H1 (cell line): ENCODE measurements around the gene MPP3. TPM values are rescaled to one million over a fixed set of nuclear protein-coding genes. Genes with fewer than 3 reads are reported as not detected.

Experiments
- CTCF ChIA-PET: fragments of 300-600 bp; sonication (Branson Sonifier 250); formaldehyde crosslinking; loops from one replicate; lab custom pipeline; 2021; ENCODE audit not compliant: partially characterized antibody; lab: Charles Lee
- POLR2A ChIA-PET: fragments of 300-600 bp; sonication (Branson Sonifier 250); formaldehyde crosslinking; loops from one replicate; lab custom pipeline; 2021; ENCODE audit warnings: inconsistent platforms; ENCODE audit not compliant: partially characterized antibody; lab: Charles Lee
- DNase-seq, 2 experiments: peaks; one replicate each; pipeline versions ENCODE4 v3.0.0 to v3.0.0-alpha.2; 2010 to 2022; ENCODE audit warnings: low spot score in 2 of 2, low read depth in 1 of 2, mixed read lengths in 1 of 2
- FAIRE-seq: peaks from 2 replicates; lab custom pipeline; 2011; peaks lifted over from hg19 to GRCh38; lab: Jason Lieb, UNC
- H2AFZ ChIP-seq: 2 replicates; pipeline ENCODE4 v1.8.1; 2012; ENCODE audit warnings: low read length, inconsistent platforms
- H2AK5ac ChIP-seq: 2 replicates; pipeline ENCODE4 v1.6.1; 2013; ENCODE audit warnings: low read depth, low read length
- H2BK120ac ChIP-seq: replicated peaks from 2 replicates; pipeline ENCODE3; 2013; ENCODE audit warnings: low read depth, low read length, inconsistent platforms
- H2BK12ac ChIP-seq: 2 replicates; pipeline ENCODE4 v1.6.1; 2013; ENCODE audit warnings: low read depth, low read length
- H2BK15ac ChIP-seq: 2 replicates; pipeline ENCODE4 v1.6.1; 2013; ENCODE audit warnings: low read length
- H2BK20ac ChIP-seq: 2 replicates; pipeline ENCODE4 v1.6.1; 2013; ENCODE audit warnings: low read length
- H2BK5ac ChIP-seq: 2 replicates; pipeline ENCODE4 v1.6.1; 2013; ENCODE audit warnings: low read depth, low read length
- H3K14ac ChIP-seq: 2 replicates; pipeline ENCODE4 v1.6.1; 2013; ENCODE audit warnings: inconsistent platforms; ENCODE audit not compliant: insufficient read length
- H3K18ac ChIP-seq: 2 replicates; pipeline ENCODE4 v1.6.1; 2013; ENCODE audit warnings: low read length; ENCODE audit errors: extremely low read depth
- H3K23ac ChIP-seq: 2 replicates; pipeline ENCODE4 v1.6.1; 2013; ENCODE audit warnings: inconsistent platforms; ENCODE audit not compliant: insufficient read length
- H3K23me2 ChIP-seq: 2 replicates; pipeline ENCODE4 v1.6.1; 2013; ENCODE audit warnings: low read depth, low read length
- H3K27ac ChIP-seq: 2 replicates; pipeline ENCODE4 v1.6.1; 2011; ENCODE audit warnings: low read depth, low read length, inconsistent platforms
- H3K27me3 ChIP-seq, 4 experiments: replicated peaks in 1 of 4; 1 replicate in 1 of 4; 2 replicates in 3 of 4; pipeline versions ENCODE4 v1.6.1 to v1.8.1; 2011 to 2013; ENCODE audit warnings: low read length in 3 of 4, mild to moderate bottlenecking in 3 of 4, inconsistent platforms in 2 of 4, mixed read lengths in 2 of 4, moderate library complexity in 1 of 4; ENCODE audit not compliant: control insufficient read depth in 3 of 4, insufficient read depth in 3 of 4; ENCODE audit errors: extremely low read depth in 1 of 4
- H3K36me3 ChIP-seq, 4 experiments: 2 replicates each; pipeline versions ENCODE4 v1.6.1 to v1.8.1; 2011 to 2013; ENCODE audit warnings: mild to moderate bottlenecking in 4 of 4, low read length in 3 of 4, moderate library complexity in 2 of 4, control low read depth in 1 of 4, inconsistent platforms in 1 of 4; ENCODE audit not compliant: insufficient read depth in 4 of 4, control insufficient read depth in 2 of 4
- H3K4ac ChIP-seq: replicated peaks from 2 replicates; pipeline ENCODE3; 2013; ENCODE audit warnings: low read length, low read depth, mixed read lengths, inconsistent platforms; ENCODE audit not compliant: insufficient read length
- H3K4me1 ChIP-seq, 4 experiments: replicated peaks in 1 of 4; 1 replicate in 1 of 4; 2 replicates in 3 of 4; pipeline versions ENCODE4 v1.6.1 to v1.8.1; 2011 to 2013; ENCODE audit warnings: low read length in 3 of 4, inconsistent platforms in 2 of 4, mixed read lengths in 1 of 4; ENCODE audit not compliant: insufficient read depth in 4 of 4, control insufficient read depth in 3 of 4
- H3K4me2 ChIP-seq, 2 experiments: 2 replicates each; pipeline versions ENCODE4 v1.6.1 to v1.8.1; 2011 to 2013; ENCODE audit warnings: low read depth in 2 of 2, low read length in 2 of 2, control low read depth in 1 of 2, inconsistent platforms in 1 of 2, mild to moderate bottlenecking in 1 of 2; ENCODE audit not compliant: insufficient read depth in 1 of 2
- H3K4me3 ChIP-seq, 4 experiments: fragments of 200-600, 300-600 bp in 1 of 4; sonication (generic), shearing (Covaris generic), sonication (Bioruptor Twin) in 1 of 4; 2 replicates each; pipeline versions ENCODE4 v1.5.1 to v1.8.1; 2011 to 2016; ENCODE audit warnings: low read length in 4 of 4, low read depth in 3 of 4, control low read depth in 2 of 4, inconsistent platforms in 2 of 4, mild to moderate bottlenecking in 2 of 4, mixed read lengths in 1 of 4, moderate library complexity in 1 of 4; ENCODE audit not compliant: insufficient read depth in 2 of 4; ENCODE audit errors: extremely low read depth in 1 of 4
- H3K56ac ChIP-seq: replicated peaks from 2 replicates; pipeline ENCODE3; 2013; ENCODE audit warnings: low read depth, mild to moderate bottlenecking, mixed read lengths, low read length, inconsistent platforms; ENCODE audit not compliant: insufficient read length
- H3K79me1 ChIP-seq: 2 replicates; pipeline ENCODE4 v1.6.1; 2013; ENCODE audit warnings: low read depth, low read length, control low read depth
- H3K79me2 ChIP-seq, 2 experiments: 2 replicates each; pipeline versions ENCODE4 v1.6.1 to v1.8.1; 2012 to 2013; ENCODE audit warnings: low read length in 2 of 2, mild to moderate bottlenecking in 2 of 2, inconsistent platforms in 1 of 2; ENCODE audit not compliant: insufficient read depth in 2 of 2, control insufficient read depth in 1 of 2
- H3K9ac ChIP-seq, 4 experiments: replicated peaks in 1 of 4; 1 replicate in 1 of 4; 2 replicates in 3 of 4; pipeline versions ENCODE4 v1.6.1 to v1.8.1; 2011 to 2013; ENCODE audit warnings: low read depth in 3 of 4, low read length in 3 of 4, control low read depth in 2 of 4, mild to moderate bottlenecking in 2 of 4, moderate library complexity in 2 of 4, inconsistent platforms in 1 of 4; ENCODE audit errors: extremely low read depth in 1 of 4
- H3K9me3 ChIP-seq, 2 experiments: 2 replicates each; pipeline versions ENCODE4 v1.6.1 to v1.8.1; 2012 to 2013; ENCODE audit warnings: mild to moderate bottlenecking in 2 of 2, moderate library complexity in 2 of 2, control low read depth in 1 of 2, inconsistent platforms in 1 of 2, low read depth in 1 of 2, low read length in 1 of 2, mixed read lengths in 1 of 2; ENCODE audit not compliant: insufficient read depth in 2 of 2
- H4K20me1 ChIP-seq, 2 experiments: replicated peaks in 1 of 2; 2 replicates each; pipeline versions ENCODE3 to v1.8.1; 2011 to 2013; ENCODE audit warnings: inconsistent platforms in 2 of 2, low read length in 2 of 2, mild to moderate bottlenecking in 1 of 2; ENCODE audit not compliant: insufficient read depth in 2 of 2, control insufficient read depth in 1 of 2
- H4K5ac ChIP-seq: 2 replicates; pipeline ENCODE4 v1.6.1; 2013; ENCODE audit warnings: low read length, low read depth, mixed read lengths, inconsistent platforms; ENCODE audit not compliant: insufficient read length
- H4K8ac ChIP-seq: 2 replicates; pipeline ENCODE4 v1.8.0; 2013; ENCODE audit warnings: mild to moderate bottlenecking, moderate library complexity, low read length, inconsistent platforms; ENCODE audit not compliant: insufficient read depth; ENCODE audit errors: extremely low read depth
- H4K91ac ChIP-seq: replicated peaks from 2 replicates; pipeline ENCODE3; 2013; ENCODE audit warnings: low read length, mixed read lengths, inconsistent platforms; ENCODE audit not compliant: insufficient read length
- BCL11A ChIP-seq, 2 experiments: IDR thresholded peaks; one replicate each; pipeline ENCODE4 v1.6.1; 2011; ENCODE audit warnings: low read depth in 2 of 2, low read length in 2 of 2, mild to moderate bottlenecking in 2 of 2
- CBX8 ChIP-seq: fragments of 300-800, 300-1000 bp; sonication (generic); IDR thresholded peaks from 2 replicates; pipeline ENCODE4 v1.7.1; 2016; ENCODE audit warnings: low read depth, low read length, borderline replicate concordance
- HDAC6 ChIP-seq: IDR thresholded peaks from one replicate; pipeline ENCODE4 v1.7.1; 2012; ENCODE audit warnings: low read depth, mild to moderate bottlenecking, inconsistent platforms, low read length, moderate library complexity
- KDM5A ChIP-seq: fragments of 200-600 bp; IDR thresholded peaks from 2 replicates; pipeline ENCODE4 v1.7.1; 2012; ENCODE audit warnings: mild to moderate bottlenecking, low read length, inconsistent platforms, mixed read lengths
- MAFK ChIP-seq: IDR thresholded peaks from 2 replicates; pipeline ENCODE4 v1.6.1; 2012; ENCODE audit warnings: low read depth, mild to moderate bottlenecking, improper control_type of control experiment, low read length
- NANOG ChIP-seq: IDR thresholded peaks from 2 replicates; pipeline ENCODE4 v1.6.1; 2011; ENCODE audit warnings: low read length, low read depth, mild to moderate bottlenecking, inconsistent platforms; ENCODE audit not compliant: insufficient read depth, poor library complexity, severe bottlenecking
- PHF8 ChIP-seq: fragments of 200-600 bp; sonication (generic); conservative IDR thresholded peaks from 2 replicates; pipeline ENCODE4 v1.7.1; 2012; ENCODE audit warnings: low read depth, mild to moderate bottlenecking, inconsistent platforms, low read length, moderate library complexity
- RFX5 ChIP-seq: IDR thresholded peaks from 2 replicates; pipeline ENCODE4 v1.6.1; 2011; ENCODE audit warnings: low read depth, low read length, improper control_type of control experiment, borderline replicate concordance
- WGBS, 2 experiments: shearing (Covaris generic) in 1 of 2; methylation state at CpG; one replicate each; pipeline versions ENCODE4 v1.1.6 to v1.1.7; 2013 to 2015; ENCODE audit warnings: low lambda C conversion rate in 2 of 2, mixed read lengths in 2 of 2, inconsistent platforms in 1 of 2, low coverage in 1 of 2, missing lambda C conversion rate in 1 of 2; ENCODE audit not compliant: insufficient replicate concordance in 2 of 2, insufficient coverage in 1 of 2, insufficient read length in 1 of 2; ENCODE audit errors: extremely low coverage in 1 of 2, missing lambda C conversion rate in 1 of 2; 5-methylcytosine and 5-hydroxymethylcytosine counted together
- polyA plus RNA-seq, 7 experiments: library from polyadenylated mRNA; depleted of rRNA in 3 of 7; stranded (reverse) in 5 of 7; unstranded in 2 of 7; fragments of >200 nt in 5 of 7; fragments of 200-250 nt in 2 of 7; gene quantifications; 1 replicate in 5 of 7; 2 replicates in 1 of 7; 4 replicates in 1 of 7; pipeline versions ENCODE4 v1.2.1 to v1.2.3, GENCODE V29; 2011 to 2013; ENCODE audit warnings: missing spikeins in 2 of 7, mixed read lengths in 2 of 7
- total RNA-seq: library from RNA; stranded (reverse); fragmentation: NEBNext Ultra II Directional; extraction: Animal tissue kit (Norgen Biotek cat#: 25700); gene quantifications from 2 replicates; pipeline ENCODE4 v1.2.1, GENCODE V29; 2021

MPP3 gene
- total and polyA plus RNA-seq, 2 of the 8 experiments (the other 6 are each of a cell fraction or from before 2014, with no cell fraction given) = 3.1 to 6.1 TPM

GRCh38 chr17:43770957-43771356 is 62.0 kb downstream of the MPP3 start:
- Histone ChIP-seq H3K23ac (no peak overlapping the region), H4K5ac (no peak overlapping the region)
- no peak for FAIRE-seq

More at GRCh38 chr17:43770957-43771356, 62.0 kb downstream of the MPP3 start:
- Histone ChIP-seq H2BK5ac (no peak overlapping the region), H3K27me3 (no peaks in the 10 kb centered on the region), H4K91ac (no peak overlapping the region), H3K27ac (no peak overlapping the region), H2AFZ (no peak overlapping the region), H3K14ac (no peak overlapping the region), H4K20me1 (peaks cover 0 to 2% of the 10 kb centered on the region in 2 experiments), H3K4me3 (no peak overlapping the region), H4K8ac (no peak overlapping the region), H3K18ac (no peak overlapping the region), H3K9me3 (no peaks in the 10 kb centered on the region), H3K23me2 (no peaks in the 10 kb centered on the region), H2BK20ac (no peak overlapping the region), H2BK12ac (no peak overlapping the region), H2BK15ac (no peak overlapping the region), H3K4me2 (no peak overlapping the region), H3K4ac (no peak overlapping the region), H3K79me1 (no peaks in the 10 kb centered on the region; the same call in 1 of the 2 replicates), H3K79me2 (no peaks in the 10 kb centered on the region), H2BK120ac (no peak overlapping the region), H3K4me1 (no peaks in the 10 kb centered on the region), H3K36me3 (peaks cover 3 to 27% (median 16%) of the 10 kb centered on the region in 4 experiments; a peak in 6 of 8 replicates), H3K56ac (no peak overlapping the region), H3K9ac (no peak overlapping the region), H2AK5ac (no peak overlapping the region)
- TF ChIP-seq CBX8 (no peak), KDM5A (no peak), RFX5 (no peak), PHF8 (no peak), HDAC6 (no peak), NANOG (no peak), MAFK (no peak), BCL11A (IDR thresholded peaks at IDR 0.05; ENCODE audit: low read depth in 2 of 2, low read length in 2 of 2) (no peak)
- WGBS, 2 experiments = 92 to 100% methylated on average over 1 to 2 of the region's 2 CpGs
- ChIA-PET POLR2A (no interaction called here), CTCF (interaction anchor here (2.9 kb wide), 1 partner anchor 77 kb away, joined by 13 read pairs; no protein-coding TSS in a partner anchor)
- DNase-seq = no peak
